GM23248 (cell line): Measurements from ENCODE around the gene UCK2. TPM values are rescaled to one million over a fixed set of nuclear protein-coding genes. Genes with fewer than 3 reads are reported as not detected.

ENCODE experiments used
- DNase-seq: peaks from one replicate; pipeline ENCODE4 v3.0.0-alpha.2; 2015
- H2AFZ ChIP-seq: fragments of 200-600 bp; sonication (generic); 2 replicates; pipeline ENCODE4 v1.6.1; 2016; ENCODE audit warnings: antibody characterized with exemption
- H3F3A ChIP-seq: fragments of 200-600 bp; sonication (generic); 2 replicates; pipeline ENCODE4 v1.6.1; 2016; ENCODE audit warnings: mild to moderate bottlenecking, antibody characterized with exemption, mixed run types; ENCODE audit not compliant: insufficient read depth
- H3K27ac ChIP-seq: fragments of 200-600 bp; sonication (generic); 2 replicates; pipeline ENCODE4 v1.5.1; 2016; ENCODE audit warnings: mild to moderate bottlenecking
- H3K27me3 ChIP-seq: fragments of 200-600 bp; sonication (generic); replicated peaks from 2 replicates; pipeline ENCODE4 v1.6.1; 2016; ENCODE audit warnings: mild to moderate bottlenecking; ENCODE audit not compliant: insufficient read depth
- H3K36me3 ChIP-seq: fragments of 200-600 bp; sonication (generic); 2 replicates; pipeline ENCODE4 v1.6.1; 2016; ENCODE audit warnings: low read depth, mild to moderate bottlenecking
- H3K4me1 ChIP-seq: fragments of 200-600 bp; sonication (generic); 2 replicates; pipeline ENCODE4 v1.6.1; 2016; ENCODE audit warnings: mild to moderate bottlenecking; ENCODE audit not compliant: insufficient read depth
- H3K4me2 ChIP-seq: fragments of 200-600 bp; sonication (generic); one replicate; pipeline ENCODE4 v1.6.1; 2016; ENCODE audit warnings: mild to moderate bottlenecking; ENCODE audit not compliant: unreplicated experiment
- H3K4me3 ChIP-seq: fragments of 200-600 bp; sonication (generic); 2 replicates; pipeline ENCODE4 v1.5.1; 2016; ENCODE audit warnings: mild to moderate bottlenecking
- H3K79me2 ChIP-seq: fragments of 200-600 bp; sonication (generic); 2 replicates; pipeline ENCODE4 v1.6.1; 2016; ENCODE audit warnings: mild to moderate bottlenecking; ENCODE audit not compliant: insufficient read depth
- H3K9ac ChIP-seq: fragments of 200-600 bp; sonication (generic); 2 replicates; pipeline ENCODE4 v1.6.1; 2016; ENCODE audit warnings: mild to moderate bottlenecking
- H3K9me2 ChIP-seq: fragments of 200-600 bp; sonication (generic); 2 replicates; pipeline ENCODE4 v1.6.1; 2016; ENCODE audit warnings: mixed run types, mild to moderate bottlenecking, moderate library complexity; ENCODE audit not compliant: insufficient read depth
- H3K9me3 ChIP-seq: fragments of 200-600 bp; sonication (generic); one replicate; pipeline ENCODE4 v1.6.1; 2017; ENCODE audit warnings: low read depth
- H4K20me1 ChIP-seq: fragments of 200-600 bp; sonication (generic); 2 replicates; pipeline ENCODE4 v1.6.0; 2016; ENCODE audit not compliant: insufficient read depth
- EZH2 ChIP-seq: fragments of 200-600 bp; sonication (generic); IDR thresholded peaks from 2 replicates; pipeline ENCODE4 v1.6.1; 2018; ENCODE audit warnings: antibody characterized with exemption, mild to moderate bottlenecking; ENCODE audit not compliant: insufficient read depth, poor library complexity, severe bottlenecking
- EZH2phosphoT487 ChIP-seq: fragments of 200-600 bp; sonication (generic); IDR thresholded peaks from 2 replicates; pipeline ENCODE4 v1.6.1; 2018; ENCODE audit warnings: antibody characterized with exemption, moderate library complexity, mild to moderate bottlenecking, low read depth; ENCODE audit not compliant: insufficient read depth
- WGBS, 2 experiments: methylation state at CpG; one replicate each; pipeline ENCODE4 v1.1.6; 2015 to 2017; ENCODE audit warnings: low lambda C conversion rate in 2 of 2, low coverage in 1 of 2; ENCODE audit errors: missing lambda C conversion rate in 2 of 2; 5-methylcytosine and 5-hydroxymethylcytosine counted together
- in situ Hi-C: fragments of 300-500 bp; cut with MboI; formaldehyde crosslinking; loops from 2 replicates; pipeline ENCODE4 v1.15.0; 2020
- polyA plus RNA-seq: library from polyadenylated mRNA; unstranded; fragments of >200 nt; fragmentation: Nextera tagmentation; extraction: Ambion mirVana; gene quantifications from 2 replicates; pipeline ENCODE4 v1.2.1, GENCODE V29; 2016
- total RNA-seq: library from RNA; depleted of rRNA; stranded (reverse); fragments of >200 nt; shearing (Covaris generic); gene quantifications from 2 replicates; pipeline ENCODE4 v1.2.3, GENCODE V29; 2014

Gene UCK2
- total and polyA plus RNA-seq, 2 experiments from 2014 or later: 78.2 to 81.9 TPM

GRCh38 chr1:165816157-165816556 is 11.3 kb upstream of the UCK2 start:
- Histone ChIP-seq H3K9ac (no peak overlapping the region), H3K36me3 (no peaks in the 10 kb centered on the region), H3F3A (no peaks in the 10 kb centered on the region), H3K27me3 (no peaks in the 10 kb centered on the region), H4K20me1 (no peaks in the 10 kb centered on the region), H3K79me2 (no peaks in the 10 kb centered on the region), H3K9me2 (no peaks in the 10 kb centered on the region), H3K4me2 (no peak overlapping the region), H2AFZ (no peak overlapping the region), H3K9me3 (no peaks in the 10 kb centered on the region), H3K27ac (no peak overlapping the region), H3K4me1 (no peaks in the 10 kb centered on the region), H3K4me3 (no peak overlapping the region)
- DNase-seq: no peak
- in situ Hi-C loops: no loop called here
- 61 to 65% methylated on average over 3 of the region's 3 CpGs for WGBS, 2 experiments
- TF ChIP-seq EZH2phosphoT487: no peak
- no peak for TF ChIP-seq EZH2

- H3K4me2 ChIP-seq: no peak overlapping the region
- H4K20me1 ChIP-seq: no peaks in the 10 kb centered on the region
- H3K9me3 ChIP-seq: no peaks in the 10 kb centered on the region
- whole genome bisulfite sequencing, 2 experiments: 86 to 87% methylated on average over 13 of the region's 13 CpGs
- no peaks in the 10 kb centered on the region for H3K4me1 ChIP-seq
- H3K4me3 ChIP-seq: no peak overlapping the region
- DNase-seq: no peak
- no peaks in the 10 kb centered on the region for H3F3A ChIP-seq
- no peak overlapping the region for H2AFZ ChIP-seq
- no peak overlapping the region for H3K27ac ChIP-seq
- TF ChIP-seq EZH2phosphoT487: no peak
- in situ Hi-C loops: no loop called here
- H3K27me3 ChIP-seq: no peaks in the 10 kb centered on the region
- no peaks in the 10 kb centered on the region for H3K9me2 ChIP-seq
- no peaks in the 10 kb centered on the region for H3K36me3 ChIP-seq
- no peak overlapping the region for H3K9ac ChIP-seq
- no peaks in the 10 kb centered on the region for H3K79me2 ChIP-seq
These were observed 10.5 kb upstream of the UCK2 start for GRCh38 chr1:165816826-165817497.

GRCh38 chr1:165823552-165824268 is 3.7 kb upstream of the UCK2 start:
- no peak overlapping the region for H2AFZ ChIP-seq
- in situ Hi-C loops: no loop called here
- DNase-seq: peak; percentile 15
- no peaks in the 10 kb centered on the region for H3K27me3 ChIP-seq
- H3K9ac ChIP-seq: no peak overlapping the region
- H3K9me2 ChIP-seq: no peaks in the 10 kb centered on the region
- H3K27ac ChIP-seq: no peak overlapping the region
- H3K36me3 ChIP-seq: no peaks in the 10 kb centered on the region
- H3K4me3 ChIP-seq: no peak overlapping the region
- H4K20me1 ChIP-seq: no peaks in the 10 kb centered on the region
- no peak overlapping the region for H3K4me2 ChIP-seq
- TF ChIP-seq EZH2phosphoT487: no peak
- no peak for TF ChIP-seq EZH2
- WGBS, 2 experiments: 37 to 43% methylated on average over 4 of the region's 4 CpGs
- H3K9me3 ChIP-seq: no peaks in the 10 kb centered on the region
- no peaks in the 10 kb centered on the region for H3K4me1 ChIP-seq
- H3F3A ChIP-seq: no peaks in the 10 kb centered on the region
- H3K79me2 ChIP-seq: peaks cover 18% of the 10 kb centered on the region

- Histone ChIP-seq H3K27ac (no peak overlapping the region), H3K4me2 (no peak overlapping the region), H4K20me1 (no peaks in the 10 kb centered on the region), H3K4me3 (no peak overlapping the region), H3K27me3 (no peaks in the 10 kb centered on the region), H3K4me1 (0 out of 2 replicates have a peak, but pooled peaks cover 1% of the 10 kb centered on the region), H2AFZ (no peak overlapping the region), H3K9me2 (no peaks in the 10 kb centered on the region), H3K9ac (no peak overlapping the region), H3K79me2 (peaks cover 23% of the 10 kb centered on the region), H3K36me3 (no peaks in the 10 kb centered on the region), H3K9me3 (no peaks in the 10 kb centered on the region), H3F3A (peaks cover 3% of the 10 kb centered on the region)
- in situ Hi-C loops: no loop called here
- DNase-seq: peak; percentile 31
- WGBS, 2 experiments: 89 to 94% methylated on average over 1 of the region's 1 CpG
- no peak for TF ChIP-seq EZH2phosphoT487
- TF ChIP-seq EZH2: no peak
These were observed 3.2 kb upstream of the UCK2 start for GRCh38 chr1:165824269-165824643.
